ENCODE data around the gene TMIGD2. TPM values are rescaled to one million over a fixed set of nuclear protein-coding genes. Genes with fewer than 3 reads are reported as not detected.

Gene TMIGD2
- total and polyA plus RNA-seq, 2 experiments from 2014 or later, result 0.84 to 2.5 TPM

GRCh38 chr19:4324228-4324627 lies 22.0 kb upstream of the TMIGD2 start:
- DNase-seq (ENCODE audit: low read depth in 1 of 2, low spot score in 1 of 2), result no peak
- H3K4me3 ChIP-seq, result no peak overlapping the region
- no peaks in the 10 kb centered on the region for H3K9me3 ChIP-seq (ENCODE audit: low read depth)
- no peaks in the 10 kb centered on the region for H3K4me1 ChIP-seq (ENCODE audit: low read depth)
- H3K36me3 ChIP-seq, result no peaks in the 10 kb centered on the region
- H3K27me3 ChIP-seq, result no peaks in the 10 kb centered on the region
- TF ChIP-seq CTCF (IDR thresholded peaks at IDR 0.05; ENCODE audit: low read depth, low read length), result no peak
- peak overlapping the region; percentile 23 for H3K27ac ChIP-seq

- Histone ChIP-seq H3K36me3 (no peaks in the 10 kb centered on the region), H3K27ac (peak overlapping the region; percentile 43), H3K4me3 (no peak overlapping the region), H3K4me1 (ENCODE audit: low read depth) (no peaks in the 10 kb centered on the region), H3K9me3 (ENCODE audit: low read depth) (no peaks in the 10 kb centered on the region), H3K27me3 (no peaks in the 10 kb centered on the region)
- no peak for TF ChIP-seq CTCF (IDR thresholded peaks at IDR 0.05; ENCODE audit: low read depth, low read length)
- DNase-seq (ENCODE audit: low read depth in 1 of 2, low spot score in 1 of 2), result no peak
These were observed 21.5 kb upstream of the TMIGD2 start for GRCh38 chr19:4323692-4324091.

DNA sequence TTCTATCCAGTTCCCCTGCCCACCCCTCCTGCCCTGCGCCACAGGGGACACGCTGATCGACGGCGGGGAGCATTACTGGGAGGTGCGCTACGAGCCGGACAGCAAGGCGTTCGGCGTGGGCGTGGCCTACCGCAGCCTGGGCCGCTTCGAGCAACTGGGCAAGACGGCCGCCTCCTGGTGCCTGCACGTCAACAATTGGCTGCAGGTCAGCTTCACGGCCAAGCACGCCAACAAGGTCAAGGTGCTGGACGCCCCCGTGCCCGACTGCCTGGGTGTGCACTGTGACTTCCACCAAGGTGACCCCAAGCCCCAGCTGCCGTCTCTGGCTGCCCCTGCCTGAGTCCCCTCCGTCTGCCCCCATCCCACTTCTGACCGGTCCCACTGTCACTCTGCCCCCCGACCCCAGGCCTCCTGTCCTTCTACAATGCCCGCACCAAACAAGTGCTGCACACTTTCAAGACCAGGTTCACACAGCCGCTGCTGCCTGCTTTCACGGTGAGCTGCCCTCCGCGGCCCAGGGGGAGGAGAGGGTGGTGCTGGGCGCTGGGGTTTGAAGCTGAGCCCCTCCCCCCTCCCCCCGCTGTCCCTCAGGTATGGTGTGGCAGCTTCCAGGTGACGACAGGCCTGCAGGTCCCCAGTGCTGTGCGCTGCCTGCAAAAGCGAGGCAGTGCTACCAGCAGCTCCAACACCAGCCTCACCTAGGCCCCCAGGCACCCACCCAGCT lies 20.9 kb upstream of the TMIGD2 start:
- no peaks in the 10 kb centered on the region for H3K36me3 ChIP-seq
- peak in 1 of 2 donors; percentile 13 for DNase-seq (ENCODE audit: low read depth in 1 of 2, low spot score in 1 of 2)
- TF ChIP-seq CTCF (IDR thresholded peaks at IDR 0.05; ENCODE audit: low read depth, low read length), result no peak

DNA sequence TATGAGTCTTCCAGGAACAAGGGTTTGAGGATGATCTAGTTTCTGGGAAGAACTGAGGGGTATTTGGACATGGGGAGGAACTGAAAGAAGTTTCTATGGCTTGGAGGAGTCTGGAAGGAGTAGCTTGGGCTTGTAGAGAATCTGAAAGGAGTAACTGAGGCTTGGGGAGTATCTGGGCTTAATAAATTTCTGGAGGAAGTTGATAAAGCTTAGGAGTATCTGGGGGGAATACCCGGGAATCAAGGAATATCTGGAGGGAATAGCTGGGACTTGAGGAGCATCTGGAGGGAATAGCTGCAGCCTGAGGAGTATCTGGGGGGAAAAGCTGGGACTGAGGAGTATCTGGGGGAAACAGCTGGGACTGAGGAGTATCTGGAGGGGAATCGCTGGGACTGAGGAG lies 18.2 kb upstream of the TMIGD2 start:
- no peak for DNase-seq (ENCODE audit: low read depth in 1 of 2, low spot score in 1 of 2)
- H3K4me3 ChIP-seq, result no peak overlapping the region
- no peaks in the 10 kb centered on the region for H3K27me3 ChIP-seq
- H3K4me1 ChIP-seq (ENCODE audit: low read depth), result no peaks in the 10 kb centered on the region
- no peaks in the 10 kb centered on the region for H3K9me3 ChIP-seq (ENCODE audit: low read depth)
- no peaks in the 10 kb centered on the region for H3K36me3 ChIP-seq
- no peak for TF ChIP-seq CTCF (IDR thresholded peaks at IDR 0.05; ENCODE audit: low read depth, low read length)
- no peak overlapping the region for H3K27ac ChIP-seq

More for the DNA sequence above, 20.9 kb upstream of the TMIGD2 start:
- Histone ChIP-seq H3K4me3 (no peak overlapping the region), H3K27ac (peak overlapping the region; percentile 43), H3K27me3 (no peaks in the 10 kb centered on the region), H3K4me1 (ENCODE audit: low read depth) (no peaks in the 10 kb centered on the region), H3K9me3 (ENCODE audit: low read depth) (no peaks in the 10 kb centered on the region)

- Histone ChIP-seq H3K4me1 (ENCODE audit: low read depth) (no peaks in the 10 kb centered on the region), H3K4me3 (no peak overlapping the region), H3K9me3 (ENCODE audit: low read depth) (no peaks in the 10 kb centered on the region), H3K36me3 (no peaks in the 10 kb centered on the region), H3K27ac (no peak overlapping the region), H3K27me3 (no peaks in the 10 kb centered on the region)
- TF ChIP-seq CTCF (IDR thresholded peaks at IDR 0.05; ENCODE audit: low read depth, low read length), result no peak
- no peak for DNase-seq (ENCODE audit: low read depth in 1 of 2, low spot score in 1 of 2)
These were observed 17.0 kb upstream of the TMIGD2 start for GRCh38 chr19:4319067-4319718.

All from cardiac muscle cell (in vitro differentiated cells and primary cell).